ENCODE measurements around the gene ARMCX1.

DNA sequence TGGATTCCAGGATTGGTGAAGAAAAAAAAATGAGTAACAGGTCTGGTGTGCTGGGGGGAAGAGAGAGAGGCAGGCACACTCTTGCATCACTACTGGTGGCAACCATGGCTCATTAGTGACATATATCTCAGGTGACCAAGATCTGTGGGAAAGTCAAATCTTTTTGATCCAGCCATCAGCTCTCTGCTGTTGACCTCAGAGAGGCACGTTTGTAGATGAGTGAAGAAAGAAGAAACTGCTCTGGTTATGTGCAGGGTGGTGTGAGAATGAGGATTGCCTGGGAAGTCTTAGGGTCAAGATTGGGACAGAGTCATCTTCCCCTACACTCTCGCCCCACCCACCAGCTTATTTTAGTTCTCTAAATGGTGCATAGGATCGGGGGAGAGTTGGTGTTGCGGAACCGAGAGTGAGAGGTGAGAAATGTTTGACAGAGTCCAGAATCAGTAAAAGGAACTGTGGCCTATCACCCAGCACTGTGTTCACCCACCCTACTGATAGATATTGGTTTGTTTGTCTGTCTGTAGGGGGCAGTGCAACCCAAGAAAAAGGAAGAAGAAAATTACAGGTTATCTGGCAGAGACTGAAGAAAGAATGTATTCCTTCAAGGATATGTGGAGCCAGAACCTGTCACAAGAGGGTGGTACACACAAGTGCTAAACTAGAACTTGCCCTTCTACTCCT, 45.5 kb downstream of the ARMCX1 start:
- TF ChIP-seq EZH2 (IDR thresholded peaks at IDR 0.05; ENCODE audit: borderline replicate concordance, low read length), result no peak
- TF ChIP-seq, protein P1, sequence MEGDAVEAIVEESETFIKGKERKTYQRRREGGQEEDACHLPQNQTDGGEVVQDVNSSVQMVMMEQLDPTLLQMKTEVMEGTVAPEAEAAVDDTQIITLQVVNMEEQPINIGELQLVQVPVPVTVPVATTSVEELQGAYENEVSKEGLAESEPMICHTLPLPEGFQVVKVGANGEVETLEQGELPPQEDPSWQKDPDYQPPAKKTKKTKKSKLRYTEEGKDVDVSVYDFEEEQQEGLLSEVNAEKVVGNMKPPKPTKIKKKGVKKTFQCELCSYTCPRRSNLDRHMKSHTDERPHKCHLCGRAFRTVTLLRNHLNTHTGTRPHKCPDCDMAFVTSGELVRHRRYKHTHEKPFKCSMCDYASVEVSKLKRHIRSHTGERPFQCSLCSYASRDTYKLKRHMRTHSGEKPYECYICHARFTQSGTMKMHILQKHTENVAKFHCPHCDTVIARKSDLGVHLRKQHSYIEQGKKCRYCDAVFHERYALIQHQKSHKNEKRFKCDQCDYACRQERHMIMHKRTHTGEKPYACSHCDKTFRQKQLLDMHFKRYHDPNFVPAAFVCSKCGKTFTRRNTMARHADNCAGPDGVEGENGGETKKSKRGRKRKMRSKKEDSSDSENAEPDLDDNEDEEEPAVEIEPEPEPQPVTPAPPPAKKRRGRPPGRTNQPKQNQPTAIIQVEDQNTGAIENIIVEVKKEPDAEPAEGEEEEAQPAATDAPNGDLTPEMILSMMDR (conservative IDR thresholded peaks at IDR 0.05 in 1 of 2, IDR thresholded peaks at IDR 0.05 in 1 of 2; ENCODE audit: extremely low read depth in 1 of 2, insufficient read depth in 1 of 2, low read depth in 1 of 2, low read length in 2 of 2), result peak; percentile 55 to 57
